Peyer's patch (tissue), 4 donors: ENCODE results near the gene TAC4.

Source experiments
- CTCF ChIP-seq, 6 experiments: fragments of 450-650 bp in 4 of 6; fragments of 200-600 bp in 2 of 6; sonication (generic) in 1 of 6; IDR thresholded peaks; one replicate each; pipeline ENCODE4 v1.5.1; 2017 to 2019; ENCODE audit warnings: antibody characterized with exemption in 6 of 6, mild to moderate bottlenecking in 3 of 6, moderate library complexity in 1 of 6
- POLR2A ChIP-seq, 2 donors: fragments of 450-650 bp; IDR thresholded peaks; one replicate each; pipeline ENCODE4 v1.5.1; 2017; ENCODE audit warnings: antibody characterized with exemption in 2 of 2, mild to moderate bottlenecking in 2 of 2, moderate library complexity in 2 of 2

- TF ChIP-seq CTCF (IDR thresholded peaks at IDR 0.05) = no peak
- no peak for TF ChIP-seq POLR2A (IDR thresholded peaks at IDR 0.05)
These were observed 32.9 kb downstream of the TAC4 start for GRCh38 chr17:49814781-49815529.
